Testis (tissue), 2 donors: ENCODE measurements around the gene FHOD3.

Experiments used
- POLR2A ChIP-seq: fragments of 450-650 bp; IDR thresholded peaks from one replicate; pipeline ENCODE4 v1.6.1; 2017; ENCODE audit warnings: antibody characterized with exemption, mild to moderate bottlenecking, moderate library complexity
- TF ChIP-seq, protein P1 (sequence below), 3 experiments: fragments of 450-650 bp in 2 of 3; fragments of 200-600 bp in 1 of 3; sonication (generic) in 1 of 3; IDR thresholded peaks; one replicate each; pipeline ENCODE4 v1.5.1; 2016 to 2019; ENCODE audit warnings: antibody characterized with exemption in 3 of 3, mild to moderate bottlenecking in 2 of 3, moderate library complexity in 1 of 3

GRCh38 chr18:36704156-36704555 lies 406.6 kb downstream of the FHOD3 start:
- no peak for TF ChIP-seq POLR2A
- TF ChIP-seq, protein P1, sequence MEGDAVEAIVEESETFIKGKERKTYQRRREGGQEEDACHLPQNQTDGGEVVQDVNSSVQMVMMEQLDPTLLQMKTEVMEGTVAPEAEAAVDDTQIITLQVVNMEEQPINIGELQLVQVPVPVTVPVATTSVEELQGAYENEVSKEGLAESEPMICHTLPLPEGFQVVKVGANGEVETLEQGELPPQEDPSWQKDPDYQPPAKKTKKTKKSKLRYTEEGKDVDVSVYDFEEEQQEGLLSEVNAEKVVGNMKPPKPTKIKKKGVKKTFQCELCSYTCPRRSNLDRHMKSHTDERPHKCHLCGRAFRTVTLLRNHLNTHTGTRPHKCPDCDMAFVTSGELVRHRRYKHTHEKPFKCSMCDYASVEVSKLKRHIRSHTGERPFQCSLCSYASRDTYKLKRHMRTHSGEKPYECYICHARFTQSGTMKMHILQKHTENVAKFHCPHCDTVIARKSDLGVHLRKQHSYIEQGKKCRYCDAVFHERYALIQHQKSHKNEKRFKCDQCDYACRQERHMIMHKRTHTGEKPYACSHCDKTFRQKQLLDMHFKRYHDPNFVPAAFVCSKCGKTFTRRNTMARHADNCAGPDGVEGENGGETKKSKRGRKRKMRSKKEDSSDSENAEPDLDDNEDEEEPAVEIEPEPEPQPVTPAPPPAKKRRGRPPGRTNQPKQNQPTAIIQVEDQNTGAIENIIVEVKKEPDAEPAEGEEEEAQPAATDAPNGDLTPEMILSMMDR (IDR thresholded peaks at IDR 0.05): no peak
